ENCODE results near the gene EIF2S3. TPM values are rescaled to one million over a fixed set of nuclear protein-coding genes. Genes with fewer than 3 reads are reported as not detected.

The EIF2S3 gene
- polyA plus RNA-seq, 1 donor from 2014 or later, result 93.9 TPM

- Histone ChIP-seq H3K9me2 (ENCODE audit: insufficient read depth, low read length) (no peaks in the 10 kb centered on the region), H3K27ac (ENCODE audit: low read length) (no peak overlapping the region), H3K36me3 (ENCODE audit: insufficient read depth, low read length) (no peaks in the 10 kb centered on the region), H4K20me1 (ENCODE audit: insufficient read depth) (no peaks in the 10 kb centered on the region), H3F3A (ENCODE audit: insufficient read depth, low read length, poor library complexity, severe bottlenecking) (no peaks in the 10 kb centered on the region), H2AFZ (ENCODE audit: low read depth, low read length) (no peak overlapping the region), H3K79me2 (replicated peaks; ENCODE audit: insufficient read depth, low read length) (no peaks in the 10 kb centered on the region), H3K9ac (ENCODE audit: low read length) (no peak overlapping the region), H3K4me3 (ENCODE audit: low read length) (no peak overlapping the region), H3K4me2 (ENCODE audit: low read length) (no peak overlapping the region), H3K9me3 (ENCODE audit: low read length) (no peaks in the 10 kb centered on the region), H3K27me3 (ENCODE audit: insufficient read depth, low read depth, low read length) (no peaks in the 10 kb centered on the region)
- TF ChIP-seq SMC3 (conservative IDR thresholded peaks at IDR 0.05; ENCODE audit: poor library complexity), result no peak
- TF ChIP-seq POLR2AphosphoS5 (IDR thresholded peaks at IDR 0.05), result no peak
- TF ChIP-seq EP300 (conservative IDR thresholded peaks at IDR 0.05; ENCODE audit: poor library complexity, severe bottlenecking), result no peak
- no peak for TF ChIP-seq MXI1 (conservative IDR thresholded peaks at IDR 0.05; ENCODE audit: poor library complexity, severe bottlenecking)
- no peak for TF ChIP-seq REST (IDR thresholded peaks at IDR 0.05; ENCODE audit: borderline replicate concordance)
- TF ChIP-seq CTCF (IDR thresholded peaks at IDR 0.05; ENCODE audit: poor library complexity, severe bottlenecking), result no peak
- no peak for TF ChIP-seq RAD21 (conservative IDR thresholded peaks at IDR 0.05)
- TF ChIP-seq EZH2 (IDR thresholded peaks at IDR 0.05; ENCODE audit: borderline replicate concordance, insufficient read depth, low read length, poor library complexity, severe bottlenecking), result no peak
- TF ChIP-seq TAF1 (IDR thresholded peaks at IDR 0.05; ENCODE audit: low read depth), result no peak
Measured at GRCh38 chrX:24090300-24091200, 35.8 kb downstream of the EIF2S3 start.

GRCh38 chrX:24093746-24094145, 39.0 kb downstream of the EIF2S3 start:
- no peaks in the 10 kb centered on the region for H3K9me2 ChIP-seq (ENCODE audit: insufficient read depth, low read length)
- no peaks in the 10 kb centered on the region for H3K79me2 ChIP-seq (replicated peaks; ENCODE audit: insufficient read depth, low read length)

More at GRCh38 chrX:24093746-24094145, 39.0 kb downstream of the EIF2S3 start:
- no peak overlapping the region for H3K4me2 ChIP-seq (ENCODE audit: low read length)
- no peak overlapping the region for H3K27ac ChIP-seq (ENCODE audit: low read length)
- H3K9me3 ChIP-seq (ENCODE audit: low read length), result no peaks in the 10 kb centered on the region
- H3F3A ChIP-seq (ENCODE audit: insufficient read depth, low read length, poor library complexity, severe bottlenecking), result no peaks in the 10 kb centered on the region
- TF ChIP-seq EP300 (conservative IDR thresholded peaks at IDR 0.05; ENCODE audit: poor library complexity, severe bottlenecking), result no peak
- TF ChIP-seq SMC3 (conservative IDR thresholded peaks at IDR 0.05; ENCODE audit: poor library complexity), result no peak
- no peak for TF ChIP-seq RAD21 (conservative IDR thresholded peaks at IDR 0.05)
- H3K9ac ChIP-seq (ENCODE audit: low read length), result no peak overlapping the region
- no peaks in the 10 kb centered on the region for H3K27me3 ChIP-seq (ENCODE audit: insufficient read depth, low read depth, low read length)
- no peak overlapping the region for H2AFZ ChIP-seq (ENCODE audit: low read depth, low read length)
- H4K20me1 ChIP-seq (ENCODE audit: insufficient read depth), result no peaks in the 10 kb centered on the region
- H3K36me3 ChIP-seq (ENCODE audit: insufficient read depth, low read length), result no peaks in the 10 kb centered on the region
- no peak overlapping the region for H3K4me3 ChIP-seq (ENCODE audit: low read length)
